ENCODE data around the gene NRROS. TPM values are rescaled to one million over a fixed set of nuclear protein-coding genes. Genes with fewer than 3 reads are reported as not detected.

Gene NRROS
- polyA plus RNA-seq, 2 of the 4 experiments (the other 2 are of a cell fraction): not detected

DNA sequence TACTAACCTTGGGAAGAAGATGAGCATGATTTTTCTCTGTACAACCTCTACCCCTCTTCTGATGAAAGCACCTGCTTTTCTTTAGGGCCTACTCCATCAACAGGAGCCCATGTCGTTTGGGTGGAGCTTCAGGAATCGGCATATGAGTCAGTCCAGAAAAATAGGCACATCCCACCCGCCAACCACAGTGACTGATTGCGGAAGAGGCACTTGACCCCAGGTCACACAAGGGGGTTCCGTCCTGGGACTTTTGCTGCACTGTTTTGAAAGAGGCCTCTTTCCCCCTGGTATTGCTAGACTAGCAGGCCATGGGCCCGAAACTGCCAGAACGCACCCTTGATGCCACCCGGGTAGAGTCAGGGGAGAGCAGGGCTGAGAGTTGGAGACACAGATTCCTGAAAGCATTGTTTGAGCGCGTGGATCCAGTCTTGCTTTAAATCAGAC, 19.3 kb upstream of the NRROS start:
- FAIRE-seq (no peak), ATAC-seq (no peak), DNase-seq (ENCODE audit: low read depth in 1 of 2, low spot score in 1 of 2) (no peak)
- Histone ChIP-seq H3K9me3 (no peaks in the 10 kb centered on the region), H3K4me3 (no peak overlapping the region), H3K4me1 (no peaks in the 10 kb centered on the region), H3K27ac (no peak overlapping the region), H3K4me2 (no peak overlapping the region)
- TF ChIP-seq CHD2 (IDR thresholded peaks at IDR 0.05; ENCODE audit: low read length, partially characterized antibody) (no peak), HDAC2 (IDR thresholded peaks at IDR 0.05) (no peak), EHF (CRISPR knock-in tag; IDR thresholded peaks at IDR 0.05) (no peak)
- TF ChIP-seq, protein P1, sequence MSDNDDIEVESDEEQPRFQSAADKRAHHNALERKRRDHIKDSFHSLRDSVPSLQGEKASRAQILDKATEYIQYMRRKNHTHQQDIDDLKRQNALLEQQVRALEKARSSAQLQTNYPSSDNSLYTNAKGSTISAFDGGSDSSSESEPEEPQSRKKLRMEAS (IDR thresholded peaks at IDR 0.05): no peak
- WGBS (ENCODE audit: missing lambda C conversion rate): 89% methylated on average over 8 of the region's 10 CpGs
- ChIA-PET CTCF (interaction anchor here (4.0 kb wide), 1 partner anchor 11 kb away, joined by 18 read pairs; no protein-coding TSS in a partner anchor), POLR2A (no interaction called here)

DNA sequence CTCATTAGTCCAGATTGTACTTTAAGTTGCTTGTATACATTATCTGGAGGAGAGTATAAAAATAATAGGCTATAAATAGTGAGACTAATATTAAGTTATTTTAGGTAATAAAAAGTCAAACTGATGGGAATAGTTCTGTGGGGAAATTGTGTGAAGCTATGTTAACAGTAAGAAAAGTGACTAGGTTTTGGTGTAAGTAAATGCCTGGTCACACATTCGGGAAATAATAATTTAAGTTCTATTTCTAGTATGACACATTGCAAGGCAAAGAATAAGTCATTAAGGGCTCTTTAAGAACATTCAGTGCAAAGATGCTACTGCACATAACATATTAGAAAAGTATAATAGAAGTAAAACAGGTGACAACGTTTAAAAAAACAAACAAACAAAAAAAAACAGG, 18.8 kb upstream of the NRROS start:
- no peak overlapping the region for H3K4me2 ChIP-seq
- no peak for DNase-seq (ENCODE audit: low read depth in 1 of 2, low spot score in 1 of 2)
- H3K4me3 ChIP-seq: no peak overlapping the region
- TF ChIP-seq, protein P1 (IDR thresholded peaks at IDR 0.05): no peak
- TF ChIP-seq RAD21 (conservative IDR thresholded peaks at IDR 0.05 in 1 of 2, IDR thresholded peaks at IDR 0.05 in 1 of 2): no peak
- TF ChIP-seq, protein P2, sequence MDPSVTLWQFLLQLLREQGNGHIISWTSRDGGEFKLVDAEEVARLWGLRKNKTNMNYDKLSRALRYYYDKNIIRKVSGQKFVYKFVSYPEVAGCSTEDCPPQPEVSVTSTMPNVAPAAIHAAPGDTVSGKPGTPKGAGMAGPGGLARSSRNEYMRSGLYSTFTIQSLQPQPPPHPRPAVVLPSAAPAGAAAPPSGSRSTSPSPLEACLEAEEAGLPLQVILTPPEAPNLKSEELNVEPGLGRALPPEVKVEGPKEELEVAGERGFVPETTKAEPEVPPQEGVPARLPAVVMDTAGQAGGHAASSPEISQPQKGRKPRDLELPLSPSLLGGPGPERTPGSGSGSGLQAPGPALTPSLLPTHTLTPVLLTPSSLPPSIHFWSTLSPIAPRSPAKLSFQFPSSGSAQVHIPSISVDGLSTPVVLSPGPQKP (IDR thresholded peaks at IDR 0.05; ENCODE audit: low read depth, low read length): no peak
- no peak for TF ChIP-seq CHD4 (IDR thresholded peaks at IDR 0.05; ENCODE audit: borderline replicate concordance)
- TF ChIP-seq HOXB13 (CRISPR knock-in tag; IDR thresholded peaks at IDR 0.05; ENCODE audit: low read depth): no peak
- no peak for TF ChIP-seq BHLHE40 (IDR thresholded peaks at IDR 0.05; ENCODE audit: low read depth, low read length)
- no peak for TF ChIP-seq RFX5 (IDR thresholded peaks at IDR 0.05)
- no peak for TF ChIP-seq KDM1A (IDR thresholded peaks at IDR 0.05; ENCODE audit: low read depth)
- no peak for TF ChIP-seq HDAC2 (IDR thresholded peaks at IDR 0.05)
- no peak for TF ChIP-seq FOSB (CRISPR knock-in tag; IDR thresholded peaks at IDR 0.05)
- WGBS (ENCODE audit: missing lambda C conversion rate): 64% methylated on average over 2 of the region's 2 CpGs
- FAIRE-seq: no peak
- no peak overlapping the region for H3K27ac ChIP-seq
- H3K4me1 ChIP-seq: no peaks in the 10 kb centered on the region
- H3K9me3 ChIP-seq: no peaks in the 10 kb centered on the region
- CTCF ChIA-PET: interaction anchor here (4.0 kb wide), 1 partner anchor 12 kb away, joined by 18 read pairs; no protein-coding TSS in a partner anchor
- POLR2A ChIA-PET: no interaction called here
- ATAC-seq: no peak

DNA sequence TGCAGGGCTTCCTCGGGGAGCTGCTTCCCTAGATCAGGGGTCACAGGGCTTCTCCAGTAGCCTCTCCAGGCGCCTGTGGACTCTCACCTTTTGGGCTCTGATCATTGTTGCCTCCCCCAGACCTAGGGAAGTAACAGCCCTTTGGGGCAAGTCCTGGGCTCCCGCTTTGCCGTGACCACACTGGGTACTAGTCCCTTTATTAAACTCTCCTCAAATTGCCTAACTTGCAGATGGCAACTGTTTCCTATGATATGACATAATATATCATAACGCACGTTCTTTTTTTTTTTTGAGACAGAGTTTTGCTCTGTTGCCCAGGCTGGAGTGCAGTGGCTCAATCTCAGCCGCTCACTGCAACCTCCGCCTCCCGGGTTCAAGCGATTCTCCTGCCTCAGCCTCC, 17.9 kb upstream of the NRROS start:
- ATAC-seq (no peak), FAIRE-seq (no peak), DNase-seq (ENCODE audit: low read depth in 1 of 2, low spot score in 1 of 2) (no peak)
- Histone ChIP-seq H3K27ac (no peak overlapping the region), H3K4me3 (no peak overlapping the region), H3K4me1 (no peaks in the 10 kb centered on the region), H3K4me2 (no peak overlapping the region), H3K9me3 (no peaks in the 10 kb centered on the region)
- TF ChIP-seq TP53 (CRISPR knock-in tag; IDR thresholded peaks at IDR 0.05) (no peak), MAFK (IDR thresholded peaks at IDR 0.05; ENCODE audit: partially characterized antibody) (no peak), KDM5A (IDR thresholded peaks at IDR 0.05) (no peak), HOXA7 (CRISPR knock-in tag; IDR thresholded peaks at IDR 0.05) (no peak), HOXB13 (CRISPR knock-in tag; IDR thresholded peaks at IDR 0.05; ENCODE audit: low read depth) (no peak), CHD2 (IDR thresholded peaks at IDR 0.05; ENCODE audit: low read length, partially characterized antibody) (no peak), NR3C1 (IDR thresholded peaks at IDR 0.05) (no peak), NFE2L2 (conservative IDR thresholded peaks at IDR 0.05; ENCODE audit: low read length) (no peak), CEBPB (IDR thresholded peaks at IDR 0.05) (no peak)
- ChIA-PET POLR2A (no interaction called here), CTCF (interaction anchor here (0.9 to 4.0 kb wide), 3 partner anchors 12 to 93 kb away, joined by 4 to 18 read pairs (median 4); no protein-coding TSS in a partner anchor)
- 84% methylated on average over 10 of the region's 10 CpGs for WGBS (ENCODE audit: missing lambda C conversion rate)

Data from A549 (cell line).